ENCODE measurements around the gene APPL2. TPM values are rescaled to one million over a fixed set of nuclear protein-coding genes. Genes with fewer than 3 reads are reported as not detected.

Gene APPL2
- total RNA-seq, 2 donors from 2014 or later = 13.1 to 30.3 TPM

DNA sequence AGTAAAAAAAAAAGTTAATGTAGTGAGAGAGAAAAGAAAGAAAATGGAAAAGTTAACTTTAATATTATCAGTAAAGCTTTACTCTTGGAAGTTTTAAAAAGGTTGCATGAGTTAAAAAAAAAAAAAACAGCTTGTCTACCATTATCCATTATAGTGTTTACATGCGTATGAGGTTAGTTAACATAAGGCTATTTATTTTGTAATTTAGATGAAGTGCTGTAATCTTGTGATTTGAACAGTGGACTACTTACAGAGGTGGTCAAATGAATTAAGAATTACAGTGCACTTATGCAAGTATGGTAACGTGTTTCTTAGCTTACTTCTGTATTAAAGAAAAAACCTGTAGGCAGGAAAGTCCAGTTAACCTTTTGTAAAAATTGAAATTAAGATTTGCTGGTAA lies 97.7 kb downstream of the APPL2 start:
- H3K4me1 ChIP-seq = no peaks in the 10 kb centered on the region
- DNase-seq (ENCODE audit: low spot score) = no peak
- no peaks in the 10 kb centered on the region for H3K27me3 ChIP-seq
- no peaks in the 10 kb centered on the region for H3K9me3 ChIP-seq
- TF ChIP-seq, protein P1, sequence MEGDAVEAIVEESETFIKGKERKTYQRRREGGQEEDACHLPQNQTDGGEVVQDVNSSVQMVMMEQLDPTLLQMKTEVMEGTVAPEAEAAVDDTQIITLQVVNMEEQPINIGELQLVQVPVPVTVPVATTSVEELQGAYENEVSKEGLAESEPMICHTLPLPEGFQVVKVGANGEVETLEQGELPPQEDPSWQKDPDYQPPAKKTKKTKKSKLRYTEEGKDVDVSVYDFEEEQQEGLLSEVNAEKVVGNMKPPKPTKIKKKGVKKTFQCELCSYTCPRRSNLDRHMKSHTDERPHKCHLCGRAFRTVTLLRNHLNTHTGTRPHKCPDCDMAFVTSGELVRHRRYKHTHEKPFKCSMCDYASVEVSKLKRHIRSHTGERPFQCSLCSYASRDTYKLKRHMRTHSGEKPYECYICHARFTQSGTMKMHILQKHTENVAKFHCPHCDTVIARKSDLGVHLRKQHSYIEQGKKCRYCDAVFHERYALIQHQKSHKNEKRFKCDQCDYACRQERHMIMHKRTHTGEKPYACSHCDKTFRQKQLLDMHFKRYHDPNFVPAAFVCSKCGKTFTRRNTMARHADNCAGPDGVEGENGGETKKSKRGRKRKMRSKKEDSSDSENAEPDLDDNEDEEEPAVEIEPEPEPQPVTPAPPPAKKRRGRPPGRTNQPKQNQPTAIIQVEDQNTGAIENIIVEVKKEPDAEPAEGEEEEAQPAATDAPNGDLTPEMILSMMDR (IDR thresholded peaks at IDR 0.05) = no peak
- H3K4me3 ChIP-seq = no peak overlapping the region
- no peak overlapping the region for H3K27ac ChIP-seq
- peaks cover 42% of the 10 kb centered on the region for H3K36me3 ChIP-seq

Other genes with a start within 250 kb of the APPL2 start
- gene NOPCHAP1, start 249.9 kb downstream of the APPL2 start, total RNA-seq = 1 to 10 TPM; 1.9 to 3.7 TPM
- gene ALDH1L2, start 151.7 kb downstream of the APPL2 start, total RNA-seq = 1 to 10 TPM; 1.2 to 2.5 TPM
- gene WASHC4, start 128.4 kb downstream of the APPL2 start, total RNA-seq = 10 to 100 TPM; 19.5 to 23.8 TPM
- gene C12orf75, start 94.5 kb upstream of the APPL2 start, total RNA-seq = 1 to 10 TPM; 2.1 to 2.7 TPM